ENCODE data around the gene RFX3.

The RFX3 gene

GRCh38 chr9:3268223-3268622 is 257.6 kb downstream of the RFX3 start:
- DNase-seq, result no peak

GRCh38 chr9:3263698-3264097 is 262.1 kb downstream of the RFX3 start:
- no peak for DNase-seq

- DNase-seq, result no peak
Measured at GRCh38 chr9:3262826-3263529, 262.8 kb downstream of the RFX3 start.

- DNase-seq, result no peak
Measured at GRCh38 chr9:3261484-3261883, 264.3 kb downstream of the RFX3 start.

GRCh38 chr9:3256571-3257330 is 269.1 kb downstream of the RFX3 start:
- DNase-seq, result no peak

- no peak for DNase-seq
Measured at GRCh38 chr9:3251309-3251708, 274.5 kb downstream of the RFX3 start.

- DNase-seq, result no peak
Measured at GRCh38 chr9:3250741-3251140, 275.1 kb downstream of the RFX3 start.

GRCh38 chr9:3247211-3247610 is 278.6 kb downstream of the RFX3 start:
- no peak for DNase-seq

GRCh38 chr9:3246241-3246640 is 279.6 kb downstream of the RFX3 start:
- DNase-seq, result no peak

- DNase-seq, result no peak
Measured at GRCh38 chr9:3244963-3245653, 280.7 kb downstream of the RFX3 start.

GRCh38 chr9:3243683-3244082 is 282.1 kb downstream of the RFX3 start:
- DNase-seq, result no peak

- DNase-seq, result no peak
Measured at GRCh38 chr9:3241290-3241689, 284.5 kb downstream of the RFX3 start.

GRCh38 chr9:3240656-3241268 is 285.0 kb downstream of the RFX3 start:
- DNase-seq, result peak; percentile 39 to 81

GRCh38 chr9:3239240-3239639 is 286.6 kb downstream of the RFX3 start:
- no peak for DNase-seq

- DNase-seq, result no peak
Measured at GRCh38 chr9:3238236-3238635, 287.6 kb downstream of the RFX3 start.

GRCh38 chr9:3237121-3237520 is 288.7 kb downstream of the RFX3 start:
- DNase-seq, result no peak

GRCh38 chr9:3235497-3235896 is 290.3 kb downstream of the RFX3 start:
- DNase-seq, result no peak

- no peak for DNase-seq
Measured at GRCh38 chr9:3224931-3225330, 300.9 kb downstream of the RFX3 start.

GRCh38 chr9:3215658-3216057 is 310.1 kb downstream of the RFX3 start:
- DNase-seq, result no peak

GRCh38 chr9:3214741-3215140 is 311.1 kb downstream of the RFX3 start:
- no peak for DNase-seq

- DNase-seq, result no peak
Measured at GRCh38 chr9:3205421-3206095, 320.2 kb downstream of the RFX3 start.

GRCh38 chr9:3200331-3200774 is 325.4 kb downstream of the RFX3 start:
- no peak for DNase-seq

- no peak for DNase-seq
Measured at GRCh38 chr9:3193791-3194190, 332.0 kb downstream of the RFX3 start.
